HepG2 (cell line): Measurements from ENCODE around the gene ANKRD49. TPM values are rescaled to one million over a fixed set of nuclear protein-coding genes. Genes with fewer than 3 reads are reported as not detected.

Experiments used
- ATAC-seq: fragments of 200-7000 bp; cut with Tn5 transposase; 3 replicates; pipeline ENCODE4 v1.9.1; 2020; ENCODE audit warnings: mild to moderate bottlenecking, moderate library complexity
- BruUV-seq: library from RNA; stranded (reverse); fragments of 400-500 nt; replicated peaks from 2 replicates; lab custom pipeline; 2021; lab: Mats Ljungman, UMichigan
- CTCF ChIA-PET: fragments of 300-600 bp; formaldehyde crosslinking; extraction: SDS; loops from one replicate; lab custom pipeline; 2021; ENCODE audit warnings: low total read pairs, inconsistent platforms, low intra/inter-chr PET ratio; lab: Yijun Ruan, JAX
- POLR2A ChIA-PET: fragments of 350-600 bp; sonication (Branson Sonifier 250); formaldehyde crosslinking; loops from one replicate; lab custom pipeline; 2020; ENCODE audit warnings: antibody characterized with exemption, inconsistent platforms; lab: Yijun Ruan, JAX
- DNase-seq: peaks from one replicate; pipeline ENCODE4 v3.0.0-alpha.2; 2015; ENCODE audit warnings: low spot score
- FAIRE-seq: peaks from 3 replicates; lab custom pipeline; 2011; peaks lifted over from hg19 to GRCh38; lab: Jason Lieb, UNC
- H2AFZ ChIP-seq: one replicate; pipeline ENCODE4 v1.6.1; 2011; ENCODE audit warnings: low read length, inconsistent platforms
- H3K27ac ChIP-seq: fragments of 300-600 bp; 3 replicates; pipeline ENCODE4 v1.8.0; 2011; ENCODE audit warnings: mixed run types, mild to moderate bottlenecking, mixed read lengths, low read length, inconsistent platforms; ENCODE audit not compliant: insufficient read depth; ENCODE audit errors: extremely low read length
- H3K27me3 ChIP-seq, 2 experiments: fragments of 200-600 bp in 1 of 2; 2 replicates in 1 of 2; 3 replicates in 1 of 2; pipeline versions ENCODE4 v1.6.0 to v1.8.0; 2011; ENCODE audit warnings: low read length in 2 of 2, mild to moderate bottlenecking in 2 of 2, moderate library complexity in 2 of 2, inconsistent platforms in 1 of 2; ENCODE audit not compliant: insufficient read depth in 2 of 2, control insufficient read depth in 1 of 2
- H3K36me3 ChIP-seq, 2 experiments: fragments of 200-600 bp in 1 of 2; replicated peaks in 1 of 2; 2 replicates in 1 of 2; 3 replicates in 1 of 2; pipeline versions ENCODE4 v1.5.1 to v1.8.0; 2011; ENCODE audit warnings: low read length in 2 of 2, inconsistent platforms in 1 of 2; ENCODE audit not compliant: insufficient read depth in 2 of 2, control insufficient read depth in 1 of 2
- H3K4me1 ChIP-seq: 2 replicates; pipeline ENCODE4 v1.5.1; 2012; ENCODE audit warnings: low read length, inconsistent platforms; ENCODE audit not compliant: insufficient read depth
- H3K4me2 ChIP-seq: 2 replicates; pipeline ENCODE4 v1.6.0; 2011; ENCODE audit warnings: low read depth, low read length, inconsistent platforms
- H3K4me3 ChIP-seq, 3 experiments: fragments of 200-600 bp in 1 of 3; sonication (generic), shearing (Covaris generic) in 1 of 3; replicated peaks in 1 of 3; 2 replicates each; pipeline ENCODE4 v1.5.1; 2011 to 2016; ENCODE audit warnings: low read length in 3 of 3, inconsistent platforms in 2 of 3, low read depth in 2 of 3, mild to moderate bottlenecking in 2 of 3, control low read depth in 1 of 3, mixed read lengths in 1 of 3; ENCODE audit not compliant: insufficient read depth in 1 of 3
- H3K79me2 ChIP-seq: one replicate; pipeline ENCODE4 v1.6.1; 2011; ENCODE audit warnings: low read length, inconsistent platforms; ENCODE audit not compliant: insufficient read depth
- H3K9ac ChIP-seq: 2 replicates; pipeline ENCODE4 v1.6.0; 2011; ENCODE audit warnings: mild to moderate bottlenecking, low read depth, low read length, inconsistent platforms; ENCODE audit not compliant: insufficient read depth
- H3K9me3 ChIP-seq: 2 replicates; pipeline ENCODE4 v1.5.1; 2012; ENCODE audit warnings: mild to moderate bottlenecking, low read length
- H4K20me1 ChIP-seq: 2 replicates; pipeline ENCODE4 v1.6.0; 2011; ENCODE audit warnings: inconsistent platforms, mild to moderate bottlenecking, low read length, moderate library complexity; ENCODE audit not compliant: insufficient read depth
- BCLAF1 ChIP-seq: fragments of 450-650 bp; IDR thresholded peaks from 2 replicates; pipeline ENCODE4 v1.6.1; 2017; ENCODE audit warnings: mild to moderate bottlenecking
- BHLHE40 ChIP-seq: IDR thresholded peaks from 2 replicates; pipeline ENCODE4 v1.6.1; 2011; ENCODE audit warnings: low read length, improper control_type of control experiment
- CENPX ChIP-seq: sonication (generic); formaldehyde crosslinking; IDR thresholded peaks from 2 replicates; pipeline ENCODE4 v1.9.0; 2021; ENCODE audit warnings: mild to moderate bottlenecking, missing genetic modification reagents, moderate library complexity
- FOSL1 ChIP-seq: sonication (generic); formaldehyde crosslinking; IDR thresholded peaks from 2 replicates; pipeline ENCODE4 v1.9.0; 2021; ENCODE audit warnings: missing genetic modification reagents, borderline replicate concordance
- RBFOX2 ChIP-seq: fragments of 200-400 bp; formaldehyde crosslinking; IDR thresholded peaks from 2 replicates; pipeline ENCODE4 v1.6.1; 2017; ENCODE audit warnings: low read depth, mild to moderate bottlenecking, low read length
- ZNF281 ChIP-seq: sonication (generic); formaldehyde crosslinking; IDR thresholded peaks from 2 replicates; pipeline ENCODE4 v1.4.0; 2020; ENCODE audit warnings: missing genetic modification reagents, borderline replicate concordance
- ZNF329 ChIP-seq: sonication (generic); formaldehyde crosslinking; IDR thresholded peaks from 2 replicates; pipeline ENCODE4 v1.9.0; 2021; ENCODE audit warnings: low read depth, mild to moderate bottlenecking, missing genetic modification reagents
- ZNF446 ChIP-seq: sonication (generic); formaldehyde crosslinking; IDR thresholded peaks from 2 replicates; pipeline ENCODE4 v1.5.0; 2020; ENCODE audit warnings: mild to moderate bottlenecking, missing genetic modification reagents
- WGBS: methylation state at CpG from one replicate; pipeline ENCODE4 v1.1.6; 2017; ENCODE audit warnings: low lambda C conversion rate; 5-methylcytosine and 5-hydroxymethylcytosine counted together
- in situ Hi-C: cut with HindIII; loops from 2 replicates; pipeline ENCODE4 v1.10.0; 2017; ENCODE audit warnings: low pct_unique_long_range_greater_than_20kb; ENCODE audit not compliant: extremely low pct_ligation_motif_present
- intact Hi-C: fragments of 100-400 bp; cut with micrococcal nuclease; formaldehyde crosslinking; loops from one replicate; pipeline ENCODE4 v1.10.0; 2022; ENCODE audit not compliant: unreplicated experiment
- polyA plus RNA-seq, 8 experiments: library from polyadenylated mRNA; depleted of rRNA in 3 of 8; stranded (reverse) in 7 of 8; unstranded in 1 of 8; fragments of >200 nt; fragmentation: Illumina TruSeq in 4 of 8; extraction: Trizol in 4 of 8; gene quantifications; 2 replicates each; pipeline versions ENCODE4 v1.2.1 to v1.2.3, GENCODE V29; 2011 to 2016; ENCODE audit warnings: low read depth in 4 of 8, missing spikeins in 1 of 8, mixed read lengths in 1 of 8; ENCODE audit not compliant: insufficient read depth in 1 of 8
- total RNA-seq, 5 experiments: library from RNA; depleted of rRNA; stranded (reverse); fragments of >200 nt; fragmentation: Illumina TruSeq; extraction: Trizol; gene quantifications; 2 replicates each; pipeline ENCODE4 v1.2.3, GENCODE V29; 2016; ENCODE audit warnings: low read depth in 1 of 5
- TF ChIP-seq, protein P1 (sequence below): IDR thresholded peaks from 2 replicates; pipeline ENCODE4 v1.6.1; 2016; ENCODE audit warnings: low read depth, missing genetic modification reagents, missing compliant biosample characterization

The ANKRD49 gene
- total and polyA plus RNA-seq, 2 of the 13 experiments (the other 11 are each of a cell fraction or from before 2014, with no cell fraction given), result 14.2 to 14.3 TPM

GRCh38 chr11:94452988-94453387, 40.8 kb upstream of the ANKRD49 start:
- no peaks in the 10 kb centered on the region for H3K4me1 ChIP-seq
- ATAC-seq, result no peak
- H3K27ac ChIP-seq, result no peak overlapping the region
- no peak overlapping the region for H3K4me2 ChIP-seq
- 100% methylated on average over 2 of the region's 2 CpGs for WGBS
- H3K9ac ChIP-seq, result no peak overlapping the region
- no peak for FAIRE-seq
- intact Hi-C loops (no loop called here), in situ Hi-C loops (no loop called here)
- H3K36me3 ChIP-seq, result peaks cover 1 to 16% of the 10 kb centered on the region in 2 experiments; a peak in 3 of 5 replicates
- BruUV-seq, result no TSS peak
- no peaks in the 10 kb centered on the region for H3K27me3 ChIP-seq
- no peaks in the 10 kb centered on the region for H4K20me1 ChIP-seq
- DNase-seq, result no peak
- no peak overlapping the region for H2AFZ ChIP-seq
- H3K79me2 ChIP-seq, result no peaks in the 10 kb centered on the region
- ChIA-PET CTCF (no interaction called here), POLR2A (no interaction called here)
- H3K9me3 ChIP-seq, result no peaks in the 10 kb centered on the region
- H3K4me3 ChIP-seq, result no peak overlapping the region
- TF ChIP-seq BHLHE40 (no peak), RBFOX2 (no peak), ZNF281 (no peak), FOSL1 (no peak), ZNF329 (CRISPR knock-in tag) (no peak), BCLAF1 (no peak), ZNF446 (no peak), CENPX (CRISPR knock-in tag) (no peak)
- TF ChIP-seq, protein P1, sequence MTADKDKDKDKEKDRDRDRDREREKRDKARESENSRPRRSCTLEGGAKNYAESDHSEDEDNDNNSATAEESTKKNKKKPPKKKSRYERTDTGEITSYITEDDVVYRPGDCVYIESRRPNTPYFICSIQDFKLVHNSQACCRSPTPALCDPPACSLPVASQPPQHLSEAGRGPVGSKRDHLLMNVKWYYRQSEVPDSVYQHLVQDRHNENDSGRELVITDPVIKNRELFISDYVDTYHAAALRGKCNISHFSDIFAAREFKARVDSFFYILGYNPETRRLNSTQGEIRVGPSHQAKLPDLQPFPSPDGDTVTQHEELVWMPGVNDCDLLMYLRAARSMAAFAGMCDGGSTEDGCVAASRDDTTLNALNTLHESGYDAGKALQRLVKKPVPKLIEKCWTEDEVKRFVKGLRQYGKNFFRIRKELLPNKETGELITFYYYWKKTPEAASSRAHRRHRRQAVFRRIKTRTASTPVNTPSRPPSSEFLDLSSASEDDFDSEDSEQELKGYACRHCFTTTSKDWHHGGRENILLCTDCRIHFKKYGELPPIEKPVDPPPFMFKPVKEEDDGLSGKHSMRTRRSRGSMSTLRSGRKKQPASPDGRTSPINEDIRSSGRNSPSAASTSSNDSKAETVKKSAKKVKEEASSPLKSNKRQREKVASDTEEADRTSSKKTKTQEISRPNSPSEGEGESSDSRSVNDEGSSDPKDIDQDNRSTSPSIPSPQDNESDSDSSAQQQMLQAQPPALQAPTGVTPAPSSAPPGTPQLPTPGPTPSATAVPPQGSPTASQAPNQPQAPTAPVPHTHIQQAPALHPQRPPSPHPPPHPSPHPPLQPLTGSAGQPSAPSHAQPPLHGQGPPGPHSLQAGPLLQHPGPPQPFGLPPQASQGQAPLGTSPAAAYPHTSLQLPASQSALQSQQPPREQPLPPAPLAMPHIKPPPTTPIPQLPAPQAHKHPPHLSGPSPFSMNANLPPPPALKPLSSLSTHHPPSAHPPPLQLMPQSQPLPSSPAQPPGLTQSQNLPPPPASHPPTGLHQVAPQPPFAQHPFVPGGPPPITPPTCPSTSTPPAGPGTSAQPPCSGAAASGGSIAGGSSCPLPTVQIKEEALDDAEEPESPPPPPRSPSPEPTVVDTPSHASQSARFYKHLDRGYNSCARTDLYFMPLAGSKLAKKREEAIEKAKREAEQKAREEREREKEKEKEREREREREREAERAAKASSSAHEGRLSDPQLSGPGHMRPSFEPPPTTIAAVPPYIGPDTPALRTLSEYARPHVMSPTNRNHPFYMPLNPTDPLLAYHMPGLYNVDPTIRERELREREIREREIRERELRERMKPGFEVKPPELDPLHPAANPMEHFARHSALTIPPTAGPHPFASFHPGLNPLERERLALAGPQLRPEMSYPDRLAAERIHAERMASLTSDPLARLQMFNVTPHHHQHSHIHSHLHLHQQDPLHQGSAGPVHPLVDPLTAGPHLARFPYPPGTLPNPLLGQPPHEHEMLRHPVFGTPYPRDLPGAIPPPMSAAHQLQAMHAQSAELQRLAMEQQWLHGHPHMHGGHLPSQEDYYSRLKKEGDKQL, result no peak
